Measurements from ENCODE around the gene NCOA3.

DNA sequence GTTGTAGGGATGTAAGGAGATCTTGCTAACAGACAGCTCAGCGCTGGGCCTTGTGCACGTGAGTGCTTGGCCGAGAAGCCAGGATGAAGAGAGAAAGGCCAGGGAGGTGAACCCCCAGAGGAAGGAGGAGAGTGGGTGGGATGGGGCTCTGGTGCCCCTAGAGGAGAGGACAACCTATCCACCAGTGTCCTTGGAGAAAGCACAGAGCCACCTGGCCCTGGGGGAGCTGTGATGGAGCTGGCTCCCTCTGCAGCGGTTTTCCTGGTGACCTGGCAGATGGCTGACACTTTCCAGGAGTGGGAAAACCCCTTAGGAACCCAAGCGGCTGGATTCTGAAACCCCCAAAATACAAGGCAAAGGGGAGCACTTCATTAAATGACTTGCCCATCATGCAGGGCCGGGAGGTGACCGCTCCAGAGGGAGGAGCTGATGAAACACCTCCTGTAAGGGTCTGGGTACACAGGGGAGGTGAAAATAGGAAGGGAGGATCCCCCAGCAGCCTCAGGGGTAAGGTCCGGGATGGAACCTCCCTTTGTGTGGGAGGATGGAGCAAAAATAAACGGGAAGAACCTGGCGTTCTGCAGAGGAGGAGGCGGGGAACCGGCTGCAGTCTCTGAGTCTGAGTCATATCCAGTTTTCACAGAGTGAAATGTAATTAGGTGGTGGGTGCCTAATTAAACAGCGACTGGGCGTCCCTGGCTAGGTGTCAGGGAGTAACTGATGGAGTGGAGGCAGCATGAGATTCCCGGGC lies 203.2 kb downstream of the NCOA3 start:
- TF ChIP-seq POLR2A (IDR thresholded peaks at IDR 0.05) (no peak), POLR2AphosphoS5 (IDR thresholded peaks at IDR 0.05) (no peak)
- TF ChIP-seq, protein P1, sequence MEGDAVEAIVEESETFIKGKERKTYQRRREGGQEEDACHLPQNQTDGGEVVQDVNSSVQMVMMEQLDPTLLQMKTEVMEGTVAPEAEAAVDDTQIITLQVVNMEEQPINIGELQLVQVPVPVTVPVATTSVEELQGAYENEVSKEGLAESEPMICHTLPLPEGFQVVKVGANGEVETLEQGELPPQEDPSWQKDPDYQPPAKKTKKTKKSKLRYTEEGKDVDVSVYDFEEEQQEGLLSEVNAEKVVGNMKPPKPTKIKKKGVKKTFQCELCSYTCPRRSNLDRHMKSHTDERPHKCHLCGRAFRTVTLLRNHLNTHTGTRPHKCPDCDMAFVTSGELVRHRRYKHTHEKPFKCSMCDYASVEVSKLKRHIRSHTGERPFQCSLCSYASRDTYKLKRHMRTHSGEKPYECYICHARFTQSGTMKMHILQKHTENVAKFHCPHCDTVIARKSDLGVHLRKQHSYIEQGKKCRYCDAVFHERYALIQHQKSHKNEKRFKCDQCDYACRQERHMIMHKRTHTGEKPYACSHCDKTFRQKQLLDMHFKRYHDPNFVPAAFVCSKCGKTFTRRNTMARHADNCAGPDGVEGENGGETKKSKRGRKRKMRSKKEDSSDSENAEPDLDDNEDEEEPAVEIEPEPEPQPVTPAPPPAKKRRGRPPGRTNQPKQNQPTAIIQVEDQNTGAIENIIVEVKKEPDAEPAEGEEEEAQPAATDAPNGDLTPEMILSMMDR (IDR thresholded peaks at IDR 0.05), result no peak
